Activated T-cell treated with anti-CD3 and anti-CD28 coated beads for 4 hours (primary cell): ENCODE measurements around the gene HMG20B.
"Not testable (repeated sequence)": the region's sequence is repeated elsewhere in the genome, so short reads cannot be mapped to it uniquely, and the experiment has no call there.

Experiments
- DNase-seq: peaks from one replicate; pipeline ENCODE4 v3.0.0-alpha.2; 2020

Gene HMG20B

DNA sequence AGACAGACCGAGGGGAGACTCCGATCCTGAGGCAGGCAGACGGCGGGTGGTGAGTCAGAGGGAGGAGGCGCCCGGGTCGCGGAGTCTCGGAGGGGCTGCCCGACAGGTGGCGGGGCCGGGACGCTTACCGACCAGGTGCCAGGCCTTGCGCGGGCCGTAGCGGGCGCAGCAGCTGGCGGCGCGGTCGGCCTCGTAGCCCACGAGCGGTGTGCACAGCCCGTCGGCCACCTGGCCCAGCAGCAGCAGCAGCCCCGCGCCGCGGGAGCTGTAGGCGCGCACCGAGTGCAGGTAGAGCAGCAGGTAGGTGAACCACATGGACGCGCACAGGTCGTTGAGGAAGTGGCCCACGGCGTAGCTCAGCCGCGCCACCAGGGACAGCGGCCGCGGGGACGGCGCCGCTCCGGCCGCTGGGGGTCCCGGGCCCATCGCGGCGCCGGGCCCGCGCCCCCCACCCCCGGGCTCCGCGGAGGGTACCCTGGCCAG lies 15.7 kb upstream of the HMG20B start:
- peak; percentile 57 for DNase-seq

- peak; percentile 94 for DNase-seq
These were observed 15.1 kb upstream of the HMG20B start, which contains the start of gene MFSD12 for GRCh38 chr19:3557461-3558248. TSS of gene MFSD12 (minus strand) at chr19:3557586. CDS start at chr19:3557403, 183 bp downstream.

- DNase-seq: no peak
These were observed 8.8 kb upstream of the HMG20B start for GRCh38 chr19:3563709-3564524.

DNA sequence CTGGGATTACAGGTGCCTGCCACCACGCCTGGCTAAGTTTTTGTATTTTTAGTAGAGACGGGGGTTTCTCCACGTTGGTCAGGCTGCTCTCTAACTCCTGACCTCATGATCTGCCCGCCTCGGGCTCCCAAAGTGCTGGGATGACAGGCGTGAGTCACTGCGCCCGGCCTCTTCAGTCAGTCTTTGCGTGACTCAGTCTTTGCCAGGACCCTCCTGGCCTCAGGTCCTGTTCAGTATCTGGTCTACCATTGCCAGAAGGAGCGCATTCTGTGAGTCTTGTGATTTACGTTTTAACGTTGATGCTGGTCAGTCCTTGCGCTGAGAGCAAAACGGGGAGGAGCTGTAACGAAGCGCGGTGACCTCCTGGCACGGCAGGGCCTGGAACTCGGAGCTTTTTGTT lies 7.6 kb upstream of the HMG20B start:
- no peak for DNase-seq

DNA sequence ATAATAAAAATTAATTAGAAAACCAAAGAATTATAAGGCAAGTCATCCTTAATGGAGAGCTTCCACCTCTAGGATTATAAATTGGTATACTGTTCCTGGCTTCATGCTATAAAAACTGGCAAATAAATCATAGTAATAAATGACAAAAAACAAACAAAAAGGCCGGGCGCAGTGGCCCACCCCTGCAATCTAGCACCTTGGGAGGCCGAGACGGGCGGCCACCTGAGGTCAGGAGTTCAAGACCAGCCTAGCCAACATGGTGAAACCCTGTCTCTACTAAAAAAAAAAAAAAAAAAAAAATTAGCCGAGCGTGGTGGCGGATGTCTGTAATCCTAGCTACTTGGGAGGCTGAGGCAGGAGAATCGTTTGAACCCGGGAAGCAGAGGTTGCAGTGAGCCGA lies 2.7 kb upstream of the HMG20B start:
- DNase-seq: not testable (repeated sequence)

- no peak for DNase-seq
These were observed 2.1 kb upstream of the HMG20B start for GRCh38 chr19:3570606-3571011.

DNA sequence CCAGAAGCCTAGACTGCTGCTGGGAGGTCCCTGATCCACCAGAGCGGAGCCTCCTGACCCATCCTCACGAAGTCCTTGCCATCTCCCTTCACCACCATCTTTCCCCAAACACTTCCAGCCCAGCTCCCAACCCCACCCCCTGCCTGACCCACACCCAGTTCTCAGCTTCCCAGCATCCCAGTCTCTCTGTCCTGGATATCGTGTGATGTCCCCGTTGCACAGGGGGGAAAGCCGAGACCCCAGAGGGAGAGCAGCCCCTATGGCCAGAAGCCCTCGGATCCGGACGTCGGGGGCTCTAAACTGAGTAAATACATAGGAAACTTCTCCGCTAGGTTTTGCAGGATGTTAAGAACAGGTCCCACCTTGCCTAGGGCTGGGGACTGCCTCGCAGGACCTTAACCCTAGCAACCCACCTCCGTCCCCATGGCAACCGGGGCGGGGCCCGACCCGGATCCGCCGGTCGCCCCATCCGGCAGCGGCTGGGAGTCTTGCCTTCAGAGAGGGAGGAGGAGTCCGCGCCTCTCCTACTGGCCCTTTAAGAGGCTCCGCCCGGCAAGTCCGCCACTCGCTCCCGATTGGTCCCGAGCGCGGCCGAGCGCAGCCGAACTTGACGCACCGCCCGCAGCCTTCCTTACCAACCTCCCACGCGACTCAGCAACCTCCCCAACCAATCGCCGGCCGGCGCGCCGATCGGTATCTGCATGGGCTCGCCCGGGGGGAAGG lies 451 bp upstream of the HMG20B start:
- DNase-seq: peak; percentile 98

GRCh38 chr19:3573162-3573857 lies 566 bp downstream of the HMG20B start:
- DNase-seq: no peak

DNA sequence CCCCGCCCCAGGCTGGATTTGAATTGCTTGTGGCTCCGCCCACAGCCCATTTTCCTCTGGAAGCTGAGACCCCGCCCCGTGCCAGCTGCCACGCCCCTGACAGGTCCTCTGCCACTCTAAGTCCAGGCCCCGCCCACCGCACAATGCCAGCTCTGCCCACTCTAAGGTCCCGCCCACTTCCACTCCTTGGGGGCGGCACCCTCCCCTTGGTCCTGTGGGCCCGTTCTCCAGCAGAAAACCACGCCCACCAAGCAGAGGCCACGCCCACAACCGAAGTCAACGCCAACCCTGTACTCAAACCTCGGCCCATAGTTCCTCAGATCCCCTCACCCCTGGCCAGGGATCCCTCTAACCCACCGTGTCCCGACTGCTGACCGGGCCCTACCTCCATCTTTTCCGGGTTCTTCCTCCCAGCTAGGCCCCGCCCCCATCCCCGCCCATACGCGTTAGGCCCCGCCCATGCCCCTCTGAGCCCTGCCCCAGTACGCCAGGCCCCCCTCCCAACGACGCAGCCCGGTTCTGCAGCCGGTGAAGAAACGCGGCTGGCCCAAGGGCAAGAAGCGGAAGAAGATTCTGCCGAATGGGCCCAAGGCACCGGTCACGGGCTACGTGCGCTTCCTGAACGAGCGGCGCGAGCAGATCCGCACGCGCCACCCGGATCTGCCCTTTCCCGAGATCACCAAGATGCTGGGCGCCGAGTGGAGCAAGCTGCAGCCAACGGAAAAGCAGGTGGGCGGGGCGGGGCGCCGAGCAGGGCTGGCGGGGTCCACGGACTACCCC lies 1.3 kb downstream of the HMG20B start:
- DNase-seq: peak; percentile 66

GRCh38 chr19:3575260-3575741 lies 2.6 kb downstream of the HMG20B start:
- DNase-seq: no peak

DNA sequence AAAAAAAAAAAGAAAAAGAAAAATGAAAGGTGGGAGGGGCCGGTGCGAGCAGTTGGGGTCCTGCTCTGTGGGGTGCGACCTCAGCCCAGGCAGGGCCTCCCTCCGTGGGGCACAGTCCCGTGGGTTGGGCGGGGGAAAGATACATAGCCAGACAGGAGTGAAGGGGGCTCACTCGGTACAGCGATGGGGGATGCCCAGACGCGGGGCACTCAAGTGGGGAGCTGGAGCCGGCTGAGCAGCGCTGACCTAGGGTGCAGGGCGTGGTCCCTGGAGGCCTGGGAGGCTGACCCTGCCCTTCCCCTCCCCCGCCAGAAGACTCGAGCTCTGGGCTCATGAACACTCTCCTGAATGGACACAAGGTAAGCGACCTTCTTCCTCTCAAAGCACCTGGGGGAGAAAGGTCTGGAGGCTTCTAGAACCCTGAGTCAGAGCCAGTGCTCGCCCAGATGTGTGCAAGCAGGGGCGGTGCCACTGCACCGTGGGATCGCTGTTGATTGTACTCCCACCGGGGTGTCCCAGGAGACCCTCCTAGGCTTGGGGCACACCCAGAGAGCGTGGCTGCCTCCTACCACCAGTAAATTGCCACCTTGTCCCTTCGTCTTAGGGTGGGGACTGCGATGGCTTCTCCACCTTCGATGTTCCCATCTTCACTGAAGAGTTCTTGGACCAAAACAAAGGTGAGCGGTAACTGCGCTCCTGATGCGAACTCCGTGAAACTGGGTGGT lies 3.4 kb downstream of the HMG20B start:
- DNase-seq: no peak

DNA sequence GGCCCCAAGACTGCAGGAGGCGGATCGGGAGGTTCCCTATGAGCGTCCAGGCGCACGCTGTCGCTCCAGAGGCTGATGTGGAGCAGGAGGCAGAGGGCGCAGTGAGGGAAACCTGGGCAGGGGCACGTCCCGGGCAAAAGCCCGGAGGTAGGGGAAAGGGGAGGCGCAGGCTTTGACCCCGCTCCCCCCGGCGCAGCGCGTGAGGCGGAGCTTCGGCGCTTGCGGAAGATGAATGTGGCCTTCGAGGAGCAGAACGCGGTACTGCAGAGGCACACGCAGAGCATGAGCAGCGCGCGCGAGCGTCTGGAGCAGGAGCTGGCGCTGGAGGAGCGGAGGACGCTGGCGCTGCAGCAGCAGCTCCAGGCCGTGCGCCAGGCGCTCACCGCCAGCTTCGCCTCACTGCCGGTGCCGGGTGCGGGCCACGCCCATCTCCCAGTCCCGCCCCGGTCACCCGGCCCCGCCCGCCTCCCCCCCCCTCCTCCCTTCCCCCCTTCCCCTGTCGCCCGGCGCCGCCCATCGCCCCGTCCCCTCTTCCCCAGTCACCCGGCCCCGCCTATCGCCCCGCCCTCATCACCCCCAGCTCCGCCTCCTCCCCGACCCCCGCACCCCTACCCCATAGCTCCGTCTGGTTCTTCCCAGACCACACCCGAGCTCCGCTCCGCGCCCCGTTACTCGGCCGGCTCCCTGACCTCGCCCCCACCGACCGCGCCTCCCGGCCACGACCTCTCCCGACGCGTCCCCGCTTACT lies 4.1 kb downstream of the HMG20B start:
- no peak for DNase-seq

DNA sequence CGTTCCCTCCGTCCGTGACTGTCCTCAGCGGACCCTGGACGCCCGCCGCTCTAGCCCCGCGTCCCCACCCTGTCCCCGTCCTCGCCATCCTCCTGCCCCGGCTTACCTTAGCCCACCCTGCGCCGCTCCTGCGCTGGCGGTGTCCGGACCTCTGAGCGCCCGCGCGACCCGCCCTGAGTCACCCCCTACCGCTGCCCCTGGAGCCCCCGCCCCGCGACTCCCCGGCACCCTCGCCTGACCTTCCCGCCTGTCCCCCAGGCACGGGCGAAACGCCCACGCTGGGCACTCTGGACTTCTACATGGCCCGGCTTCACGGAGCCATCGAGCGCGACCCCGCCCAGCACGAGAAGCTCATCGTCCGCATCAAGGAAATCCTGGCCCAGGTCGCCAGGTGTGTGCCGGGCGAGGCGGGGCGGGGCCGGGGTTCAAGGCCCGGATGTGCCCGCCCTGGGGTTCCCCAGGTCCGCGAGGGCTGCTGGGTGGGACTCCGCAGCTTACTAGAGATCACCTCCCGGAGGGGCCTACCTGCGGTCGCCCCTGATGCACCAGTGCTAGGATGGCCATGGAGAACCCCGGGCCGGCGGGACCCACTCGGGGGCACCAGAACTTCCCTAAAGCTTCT lies 5.1 kb downstream of the HMG20B start:
- no peak for DNase-seq

- DNase-seq: no peak
These were observed 5.6 kb downstream of the HMG20B start for GRCh38 chr19:3578390-3578789.

DNA sequence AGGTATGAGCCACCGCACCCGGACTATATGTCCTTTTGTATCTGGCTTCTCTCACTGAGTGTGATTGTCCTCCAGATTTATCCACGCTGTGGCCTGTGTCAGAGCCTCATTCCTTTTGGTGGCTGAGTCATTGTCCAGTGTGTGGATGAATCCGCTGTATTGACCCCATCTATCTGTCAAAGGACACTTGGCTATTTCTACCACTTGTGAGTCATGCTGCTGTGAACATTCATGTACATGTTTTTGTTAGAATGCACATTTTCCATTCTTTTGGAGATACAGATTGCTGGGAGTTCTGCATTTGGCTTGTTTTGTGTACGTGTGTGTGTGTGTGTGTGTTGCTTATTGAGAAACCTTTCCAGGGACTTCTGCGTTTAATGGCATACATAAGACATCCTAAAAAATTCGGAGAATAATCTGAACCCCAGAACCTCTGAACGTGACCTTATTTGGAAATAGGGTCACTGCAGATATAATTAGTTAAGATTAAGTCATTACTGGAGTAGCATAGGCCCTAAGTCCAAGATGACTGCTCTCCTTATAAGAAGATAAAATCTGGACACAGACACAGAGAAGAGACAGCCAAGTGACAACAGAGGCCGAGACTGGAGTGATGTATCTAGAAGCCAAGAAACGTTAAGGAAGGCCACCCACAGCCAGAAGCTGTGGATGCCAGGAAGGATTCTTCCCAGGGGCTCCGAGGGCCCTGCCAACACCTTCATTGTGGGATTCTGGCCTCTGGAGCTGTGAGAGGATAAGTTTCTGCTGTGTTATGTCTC lies 7.6 kb downstream of the HMG20B start:
- no peak for DNase-seq

GRCh38 chr19:3581792-3582191 lies 9.0 kb downstream of the HMG20B start:
- not testable (repeated sequence) for DNase-seq

- not testable (repeated sequence) for DNase-seq
These were observed 11.5 kb downstream of the HMG20B start for GRCh38 chr19:3584036-3584802.
